H1 (cell line): ENCODE measurements around the gene ATP13A2. TPM values are rescaled to one million over a fixed set of nuclear protein-coding genes. Genes with fewer than 3 reads are reported as not detected.

Experiments used
- CTCF ChIA-PET: fragments of 300-600 bp; sonication (Branson Sonifier 250); formaldehyde crosslinking; loops from one replicate; lab custom pipeline; 2021; ENCODE audit not compliant: partially characterized antibody; lab: Charles Lee
- POLR2A ChIA-PET: fragments of 300-600 bp; sonication (Branson Sonifier 250); formaldehyde crosslinking; loops from one replicate; lab custom pipeline; 2021; ENCODE audit warnings: inconsistent platforms; ENCODE audit not compliant: partially characterized antibody; lab: Charles Lee
- DNase-seq, 2 experiments: peaks; one replicate each; pipeline versions ENCODE4 v3.0.0 to v3.0.0-alpha.2; 2010 to 2022; ENCODE audit warnings: low spot score in 2 of 2, low read depth in 1 of 2, mixed read lengths in 1 of 2
- FAIRE-seq: peaks from 2 replicates; lab custom pipeline; 2011; peaks lifted over from hg19 to GRCh38; lab: Jason Lieb, UNC
- H2AFZ ChIP-seq: 2 replicates; pipeline ENCODE4 v1.8.1; 2012; ENCODE audit warnings: low read length, inconsistent platforms
- H2AK5ac ChIP-seq: 2 replicates; pipeline ENCODE4 v1.6.1; 2013; ENCODE audit warnings: low read depth, low read length
- H2BK120ac ChIP-seq: replicated peaks from 2 replicates; pipeline ENCODE3; 2013; ENCODE audit warnings: low read depth, low read length, inconsistent platforms
- H2BK12ac ChIP-seq: 2 replicates; pipeline ENCODE4 v1.6.1; 2013; ENCODE audit warnings: low read depth, low read length
- H2BK15ac ChIP-seq: 2 replicates; pipeline ENCODE4 v1.6.1; 2013; ENCODE audit warnings: low read length
- H2BK20ac ChIP-seq: 2 replicates; pipeline ENCODE4 v1.6.1; 2013; ENCODE audit warnings: low read length
- H2BK5ac ChIP-seq: 2 replicates; pipeline ENCODE4 v1.6.1; 2013; ENCODE audit warnings: low read depth, low read length
- H3K14ac ChIP-seq: 2 replicates; pipeline ENCODE4 v1.6.1; 2013; ENCODE audit warnings: inconsistent platforms; ENCODE audit not compliant: insufficient read length
- H3K18ac ChIP-seq: 2 replicates; pipeline ENCODE4 v1.6.1; 2013; ENCODE audit warnings: low read length; ENCODE audit errors: extremely low read depth
- H3K23ac ChIP-seq: 2 replicates; pipeline ENCODE4 v1.6.1; 2013; ENCODE audit warnings: inconsistent platforms; ENCODE audit not compliant: insufficient read length
- H3K23me2 ChIP-seq: 2 replicates; pipeline ENCODE4 v1.6.1; 2013; ENCODE audit warnings: low read depth, low read length
- H3K27ac ChIP-seq: 2 replicates; pipeline ENCODE4 v1.6.1; 2011; ENCODE audit warnings: low read depth, low read length, inconsistent platforms
- H3K27me3 ChIP-seq, 4 experiments: replicated peaks in 1 of 4; 1 replicate in 1 of 4; 2 replicates in 3 of 4; pipeline versions ENCODE4 v1.6.1 to v1.8.1; 2011 to 2013; ENCODE audit warnings: low read length in 3 of 4, mild to moderate bottlenecking in 3 of 4, inconsistent platforms in 2 of 4, mixed read lengths in 2 of 4, moderate library complexity in 1 of 4; ENCODE audit not compliant: control insufficient read depth in 3 of 4, insufficient read depth in 3 of 4; ENCODE audit errors: extremely low read depth in 1 of 4
- H3K36me3 ChIP-seq, 4 experiments: 2 replicates each; pipeline versions ENCODE4 v1.6.1 to v1.8.1; 2011 to 2013; ENCODE audit warnings: mild to moderate bottlenecking in 4 of 4, low read length in 3 of 4, moderate library complexity in 2 of 4, control low read depth in 1 of 4, inconsistent platforms in 1 of 4; ENCODE audit not compliant: insufficient read depth in 4 of 4, control insufficient read depth in 2 of 4
- H3K4ac ChIP-seq: replicated peaks from 2 replicates; pipeline ENCODE3; 2013; ENCODE audit warnings: low read length, low read depth, mixed read lengths, inconsistent platforms; ENCODE audit not compliant: insufficient read length
- H3K4me1 ChIP-seq, 4 experiments: replicated peaks in 1 of 4; 1 replicate in 1 of 4; 2 replicates in 3 of 4; pipeline versions ENCODE4 v1.6.1 to v1.8.1; 2011 to 2013; ENCODE audit warnings: low read length in 3 of 4, inconsistent platforms in 2 of 4, mixed read lengths in 1 of 4; ENCODE audit not compliant: insufficient read depth in 4 of 4, control insufficient read depth in 3 of 4
- H3K4me2 ChIP-seq, 2 experiments: 2 replicates each; pipeline versions ENCODE4 v1.6.1 to v1.8.1; 2011 to 2013; ENCODE audit warnings: low read depth in 2 of 2, low read length in 2 of 2, control low read depth in 1 of 2, inconsistent platforms in 1 of 2, mild to moderate bottlenecking in 1 of 2; ENCODE audit not compliant: insufficient read depth in 1 of 2
- H3K4me3 ChIP-seq, 4 experiments: fragments of 200-600, 300-600 bp in 1 of 4; sonication (generic), shearing (Covaris generic), sonication (Bioruptor Twin) in 1 of 4; 2 replicates each; pipeline versions ENCODE4 v1.5.1 to v1.8.1; 2011 to 2016; ENCODE audit warnings: low read length in 4 of 4, low read depth in 3 of 4, control low read depth in 2 of 4, inconsistent platforms in 2 of 4, mild to moderate bottlenecking in 2 of 4, mixed read lengths in 1 of 4, moderate library complexity in 1 of 4; ENCODE audit not compliant: insufficient read depth in 2 of 4; ENCODE audit errors: extremely low read depth in 1 of 4
- H3K56ac ChIP-seq: replicated peaks from 2 replicates; pipeline ENCODE3; 2013; ENCODE audit warnings: low read depth, mild to moderate bottlenecking, mixed read lengths, low read length, inconsistent platforms; ENCODE audit not compliant: insufficient read length
- H3K79me1 ChIP-seq: 2 replicates; pipeline ENCODE4 v1.6.1; 2013; ENCODE audit warnings: low read depth, low read length, control low read depth
- H3K79me2 ChIP-seq, 2 experiments: 2 replicates each; pipeline versions ENCODE4 v1.6.1 to v1.8.1; 2012 to 2013; ENCODE audit warnings: low read length in 2 of 2, mild to moderate bottlenecking in 2 of 2, inconsistent platforms in 1 of 2; ENCODE audit not compliant: insufficient read depth in 2 of 2, control insufficient read depth in 1 of 2
- H3K9ac ChIP-seq, 4 experiments: replicated peaks in 1 of 4; 1 replicate in 1 of 4; 2 replicates in 3 of 4; pipeline versions ENCODE4 v1.6.1 to v1.8.1; 2011 to 2013; ENCODE audit warnings: low read depth in 3 of 4, low read length in 3 of 4, control low read depth in 2 of 4, mild to moderate bottlenecking in 2 of 4, moderate library complexity in 2 of 4, inconsistent platforms in 1 of 4; ENCODE audit errors: extremely low read depth in 1 of 4
- H3K9me3 ChIP-seq, 2 experiments: 2 replicates each; pipeline versions ENCODE4 v1.6.1 to v1.8.1; 2012 to 2013; ENCODE audit warnings: mild to moderate bottlenecking in 2 of 2, moderate library complexity in 2 of 2, control low read depth in 1 of 2, inconsistent platforms in 1 of 2, low read depth in 1 of 2, low read length in 1 of 2, mixed read lengths in 1 of 2; ENCODE audit not compliant: insufficient read depth in 2 of 2
- H4K20me1 ChIP-seq, 2 experiments: replicated peaks in 1 of 2; 2 replicates each; pipeline versions ENCODE3 to v1.8.1; 2011 to 2013; ENCODE audit warnings: inconsistent platforms in 2 of 2, low read length in 2 of 2, mild to moderate bottlenecking in 1 of 2; ENCODE audit not compliant: insufficient read depth in 2 of 2, control insufficient read depth in 1 of 2
- H4K5ac ChIP-seq: 2 replicates; pipeline ENCODE4 v1.6.1; 2013; ENCODE audit warnings: low read length, low read depth, mixed read lengths, inconsistent platforms; ENCODE audit not compliant: insufficient read length
- H4K8ac ChIP-seq: 2 replicates; pipeline ENCODE4 v1.8.0; 2013; ENCODE audit warnings: mild to moderate bottlenecking, moderate library complexity, low read length, inconsistent platforms; ENCODE audit not compliant: insufficient read depth; ENCODE audit errors: extremely low read depth
- H4K91ac ChIP-seq: replicated peaks from 2 replicates; pipeline ENCODE3; 2013; ENCODE audit warnings: low read length, mixed read lengths, inconsistent platforms; ENCODE audit not compliant: insufficient read length
- CBX5 ChIP-seq: fragments of 300-800, 300-1000 bp; sonication (generic); IDR thresholded peaks from 2 replicates; pipeline ENCODE4 v1.7.1; 2016; ENCODE audit warnings: antibody characterized with exemption, low read length, low read depth
- CREB1 ChIP-seq: IDR thresholded peaks from 2 replicates; pipeline ENCODE4 v1.6.1; 2012; ENCODE audit warnings: inconsistent platforms
- CTBP2 ChIP-seq: IDR thresholded peaks from 2 replicates; pipeline ENCODE4 v1.7.0; 2011; ENCODE audit warnings: borderline replicate concordance, mild to moderate bottlenecking, moderate library complexity, mixed read lengths, low read length; ENCODE audit not compliant: insufficient read depth, insufficient read length
- HDAC6 ChIP-seq: IDR thresholded peaks from one replicate; pipeline ENCODE4 v1.7.1; 2012; ENCODE audit warnings: low read depth, mild to moderate bottlenecking, inconsistent platforms, low read length, moderate library complexity
- KDM4A ChIP-seq: IDR thresholded peaks from one replicate; pipeline ENCODE4 v1.7.1; 2012; ENCODE audit warnings: low read depth, mild to moderate bottlenecking, moderate library complexity, low read length, inconsistent platforms; ENCODE audit not compliant: severe bottlenecking
- RXRA ChIP-seq: IDR thresholded peaks from 2 replicates; pipeline ENCODE4 v1.6.1; 2011; ENCODE audit warnings: low read depth, mild to moderate bottlenecking, low read length, moderate library complexity; ENCODE audit not compliant: insufficient read depth
- SRF ChIP-seq: IDR thresholded peaks from 2 replicates; pipeline ENCODE4 v1.6.1; 2011; ENCODE audit warnings: mild to moderate bottlenecking, low read depth, low read length, moderate library complexity
- TAF1 ChIP-seq: IDR thresholded peaks from 2 replicates; pipeline ENCODE4 v1.6.1; 2011; ENCODE audit warnings: mild to moderate bottlenecking, low read depth, low read length
- TCF12 ChIP-seq: IDR thresholded peaks from 2 replicates; pipeline ENCODE4 v1.6.1; 2011; ENCODE audit warnings: low read depth, mild to moderate bottlenecking, low read length
- USF2 ChIP-seq: IDR thresholded peaks from 2 replicates; pipeline ENCODE4 v1.6.1; 2011; ENCODE audit warnings: low read length, improper control_type of control experiment
- WGBS, 2 experiments: shearing (Covaris generic) in 1 of 2; methylation state at CpG; one replicate each; pipeline versions ENCODE4 v1.1.6 to v1.1.7; 2013 to 2015; ENCODE audit warnings: low lambda C conversion rate in 2 of 2, mixed read lengths in 2 of 2, inconsistent platforms in 1 of 2, low coverage in 1 of 2, missing lambda C conversion rate in 1 of 2; ENCODE audit not compliant: insufficient replicate concordance in 2 of 2, insufficient coverage in 1 of 2, insufficient read length in 1 of 2; ENCODE audit errors: extremely low coverage in 1 of 2, missing lambda C conversion rate in 1 of 2; 5-methylcytosine and 5-hydroxymethylcytosine counted together
- polyA plus RNA-seq, 7 experiments: library from polyadenylated mRNA; depleted of rRNA in 3 of 7; stranded (reverse) in 5 of 7; unstranded in 2 of 7; fragments of >200 nt in 5 of 7; fragments of 200-250 nt in 2 of 7; gene quantifications; 1 replicate in 5 of 7; 2 replicates in 1 of 7; 4 replicates in 1 of 7; pipeline versions ENCODE4 v1.2.1 to v1.2.3, GENCODE V29; 2011 to 2013; ENCODE audit warnings: missing spikeins in 2 of 7, mixed read lengths in 2 of 7
- total RNA-seq: library from RNA; stranded (reverse); fragmentation: NEBNext Ultra II Directional; extraction: Animal tissue kit (Norgen Biotek cat#: 25700); gene quantifications from 2 replicates; pipeline ENCODE4 v1.2.1, GENCODE V29; 2021
- TF ChIP-seq, protein P1 (sequence below): IDR thresholded peaks from 2 replicates; pipeline ENCODE4 v1.6.1; 2012; ENCODE audit warnings: inconsistent platforms

The ATP13A2 gene
- total and polyA plus RNA-seq, 2 of the 8 experiments (the other 6 are each of a cell fraction or from before 2014, with no cell fraction given), result 82.1 to 83.6 TPM

DNA sequence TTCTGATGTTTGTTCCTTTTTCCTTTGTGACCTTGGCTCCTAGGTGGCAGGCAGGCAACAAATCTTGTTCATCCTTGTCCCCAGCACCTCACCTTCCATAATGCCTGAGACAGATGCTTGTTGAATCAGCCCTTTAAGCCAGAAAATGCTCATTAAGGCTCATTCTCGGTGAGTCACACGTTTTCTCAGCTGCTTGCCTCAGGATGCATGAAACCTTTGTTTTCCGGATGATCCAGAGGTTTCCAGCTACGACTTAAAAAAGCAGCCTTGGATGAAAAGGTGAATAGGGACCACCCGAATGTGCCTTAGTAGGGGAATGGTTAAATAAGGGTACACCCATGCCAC, 4.6 kb upstream of the ATP13A2 start:
- H3K18ac ChIP-seq, result peak overlapping the region; percentile 44; the same call in 1 of the 2 replicates
- no peaks in the 10 kb centered on the region; the same call in 1 of the 2 replicates for H3K79me1 ChIP-seq
- H2AK5ac ChIP-seq, result peak overlapping the region; percentile 67; the same call in 1 of the 2 replicates
- 63% methylated on average over 5 of the region's 5 CpGs; no CpG with 5 or more reads in 1 of the 2 experiments for WGBS, 2 experiments
- H3K27me3 ChIP-seq, result no peaks in the 10 kb centered on the region
- H4K91ac ChIP-seq, result peak overlapping the region; percentile 29
- 0 out of 2 replicates have a peak overlapping the region, but pooled peaks have one; percentile 76 for H2BK15ac ChIP-seq
- TF ChIP-seq TCF12 (no peak), KDM4A (no peak), RXRA (no peak), USF2 (no peak), CBX5 (no peak), CREB1 (no peak), TAF1 (no peak), SRF (no peak), CTBP2 (no peak), HDAC6 (no peak)
- TF ChIP-seq, protein P1, sequence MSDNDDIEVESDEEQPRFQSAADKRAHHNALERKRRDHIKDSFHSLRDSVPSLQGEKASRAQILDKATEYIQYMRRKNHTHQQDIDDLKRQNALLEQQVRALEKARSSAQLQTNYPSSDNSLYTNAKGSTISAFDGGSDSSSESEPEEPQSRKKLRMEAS, result no peak
- no peaks in the 10 kb centered on the region for H4K20me1 ChIP-seq
- H2BK20ac ChIP-seq, result peak overlapping the region; percentile 92; the same call in 1 of the 2 replicates
- no peak overlapping the region for H2BK120ac ChIP-seq
- 0 out of 4 replicates have a peak overlapping the region, but pooled peaks of 1 of the 2 experiments have one; percentile 12 for H3K4me2 ChIP-seq
- no peaks in the 10 kb centered on the region for H3K9me3 ChIP-seq
- peaks cover 12 to 30% (median 19%) of the 10 kb centered on the region in 4 experiments for H3K36me3 ChIP-seq
- no peaks in the 10 kb centered on the region for H3K79me2 ChIP-seq
- H2BK12ac ChIP-seq, result peak overlapping the region; percentile 89
- FAIRE-seq (peak; percentile 63), DNase-seq (no peak)
- no peak overlapping the region for H4K8ac ChIP-seq
- peak overlapping the region; percentile 43; the same call in 1 of the 2 replicates for H3K27ac ChIP-seq
- no peak overlapping the region for H3K4me3 ChIP-seq
- no peak overlapping the region for H3K23ac ChIP-seq
- ChIA-PET CTCF (interaction anchor here (0.7 to 1.9 kb wide), 8 partner anchors 10 to 127 kb away, joined by 3 to 8 read pairs (median 4); no protein-coding TSS in a partner anchor), POLR2A (interaction anchor here (1.4 kb wide), 1 partner anchor 9 kb away, joined by 5 read pairs; no protein-coding TSS in a partner anchor)
- peak overlapping the region; percentile 63; the same call in 1 of the 2 replicates for H2BK5ac ChIP-seq
- H3K14ac ChIP-seq, result no peak overlapping the region
- no peak overlapping the region for H3K56ac ChIP-seq
- H2AFZ ChIP-seq, result peak overlapping the region; percentile 83; the same call in 1 of the 2 replicates
- H3K9ac ChIP-seq, result no peak overlapping the region; a peak in 2 of 7 replicates
- H3K23me2 ChIP-seq, result peaks cover 2% of the 10 kb centered on the region; the same call in 1 of the 2 replicates
- peaks cover 22 to 33% (median 28%) of the 10 kb centered on the region in 4 experiments for H3K4me1 ChIP-seq
- H3K4ac ChIP-seq, result no peak overlapping the region
- no peak overlapping the region for H4K5ac ChIP-seq
